Prostate gland (tissue), 2 donors: Measurements from ENCODE around the gene NLRC3. TPM values are rescaled to one million over a fixed set of nuclear protein-coding genes. Genes with fewer than 3 reads are reported as not detected.

Source experiments
- DNase-seq: peaks from one replicate; pipeline ENCODE4 v3.0.0-alpha.2; 2019; ENCODE audit warnings: low spot score
- H3K27ac ChIP-seq, 2 donors: fragments of 200-600 bp; sonication (generic); 2 replicates each; pipeline ENCODE4 v1.5.1; 2017 to 2019
- H3K27me3 ChIP-seq: fragments of 200-600 bp; sonication (generic); replicated peaks from 2 replicates; pipeline ENCODE4 v1.5.1; 2019; ENCODE audit not compliant: insufficient read depth
- H3K36me3 ChIP-seq, 2 donors: fragments of 200-600 bp; sonication (generic); 1 replicate in 1 of 2; 2 replicates in 1 of 2; pipeline versions ENCODE4 v1.5.1 to v1.8.1; 2017 to 2019
- H3K4me1 ChIP-seq: fragments of 200-600 bp; sonication (generic); replicated peaks from 2 replicates; pipeline ENCODE4 v1.5.1; 2019
- H3K4me3 ChIP-seq, 2 donors: fragments of 200-600 bp; sonication (generic); 2 replicates each; pipeline ENCODE4 v1.5.1; 2017 to 2019
- H3K9me3 ChIP-seq: fragments of 200-600 bp; sonication (generic); 2 replicates; pipeline ENCODE4 v1.5.1; 2017
- POLR2A ChIP-seq: fragments of 450-650 bp; IDR thresholded peaks from one replicate; pipeline ENCODE4 v1.6.1; 2016; ENCODE audit warnings: antibody characterized with exemption, mild to moderate bottlenecking
- POLR2AphosphoS5 ChIP-seq: sonication (generic); formaldehyde crosslinking; IDR thresholded peaks from one replicate; pipeline ENCODE4 v1.6.1; 2017; ENCODE audit warnings: antibody characterized with exemption
- WGBS: methylation state at CpG from one replicate; pipeline ENCODE4 v1.1.5; 2018; 5-methylcytosine and 5-hydroxymethylcytosine counted together
- intact Hi-C: fragments of 100-400 bp; cut with DNase I; formaldehyde crosslinking; loops from one replicate; pipeline ENCODE4 v1.14.2; 2022
- total RNA-seq, 2 donors: library from RNA; depleted of rRNA; stranded (reverse); fragments of >200 nt; gene quantifications; one replicate each; pipeline ENCODE4 v1.1.0, GENCODE V29; 2016
- TF ChIP-seq, protein P1 (sequence below), 4 experiments: fragments of 200-600 bp in 2 of 4; fragments of 450-650 bp in 2 of 4; sonication (generic) in 2 of 4; IDR thresholded peaks; 1 replicate in 3 of 4; 2 replicates in 1 of 4; pipeline ENCODE4 v1.5.1; 2016 to 2019; ENCODE audit warnings: antibody characterized with exemption in 4 of 4, mild to moderate bottlenecking in 2 of 4, moderate library complexity in 2 of 4

NLRC3 gene
- total RNA-seq, 2 donors from 2014 or later: 0.85 to 0.87 TPM

DNA sequence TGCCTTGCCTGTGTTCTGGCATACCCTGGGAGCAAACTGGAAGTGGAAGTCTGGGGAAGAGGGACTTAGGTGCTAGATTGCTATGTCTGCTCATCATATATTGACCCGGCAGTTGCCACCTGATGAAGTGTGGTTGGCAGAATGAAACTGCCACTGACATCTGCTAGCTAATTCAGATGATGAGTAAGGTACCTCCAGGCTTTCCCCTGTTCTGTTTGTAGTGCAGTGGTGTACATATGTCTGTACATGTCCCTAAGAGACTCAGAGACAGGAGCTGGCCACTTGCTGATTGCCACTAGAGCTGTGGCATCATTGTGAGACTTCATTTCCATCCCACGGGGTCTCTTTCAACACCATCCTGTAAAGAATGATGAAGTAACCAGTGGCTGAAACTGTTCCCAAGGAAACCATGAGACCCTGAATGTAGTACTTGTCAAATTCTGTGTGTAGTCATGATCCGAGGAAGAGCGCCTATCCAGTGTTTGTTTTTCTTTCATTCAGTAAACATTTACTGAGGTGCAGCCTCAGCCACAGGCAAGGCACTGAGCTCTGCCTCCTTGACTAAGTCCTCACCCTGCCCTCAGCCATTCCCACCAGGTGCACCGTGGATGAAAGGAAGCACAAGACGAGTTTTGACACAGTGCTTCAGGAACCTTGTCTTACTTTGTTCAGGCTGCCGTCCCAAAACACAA lies 63.2 kb downstream of the NLRC3 start:
- 72% methylated on average over 7 of the region's 7 CpGs for WGBS
- Histone ChIP-seq H3K4me3 (no peak overlapping the region), H3K36me3 (peaks cover 0 to 8% of the 10 kb centered on the region in 2 donors), H3K9me3 (no peaks in the 10 kb centered on the region), H3K27me3 (no peaks in the 10 kb centered on the region), H3K27ac (no peak overlapping the region), H3K4me1 (no peaks in the 10 kb centered on the region)
- TF ChIP-seq, protein P1, sequence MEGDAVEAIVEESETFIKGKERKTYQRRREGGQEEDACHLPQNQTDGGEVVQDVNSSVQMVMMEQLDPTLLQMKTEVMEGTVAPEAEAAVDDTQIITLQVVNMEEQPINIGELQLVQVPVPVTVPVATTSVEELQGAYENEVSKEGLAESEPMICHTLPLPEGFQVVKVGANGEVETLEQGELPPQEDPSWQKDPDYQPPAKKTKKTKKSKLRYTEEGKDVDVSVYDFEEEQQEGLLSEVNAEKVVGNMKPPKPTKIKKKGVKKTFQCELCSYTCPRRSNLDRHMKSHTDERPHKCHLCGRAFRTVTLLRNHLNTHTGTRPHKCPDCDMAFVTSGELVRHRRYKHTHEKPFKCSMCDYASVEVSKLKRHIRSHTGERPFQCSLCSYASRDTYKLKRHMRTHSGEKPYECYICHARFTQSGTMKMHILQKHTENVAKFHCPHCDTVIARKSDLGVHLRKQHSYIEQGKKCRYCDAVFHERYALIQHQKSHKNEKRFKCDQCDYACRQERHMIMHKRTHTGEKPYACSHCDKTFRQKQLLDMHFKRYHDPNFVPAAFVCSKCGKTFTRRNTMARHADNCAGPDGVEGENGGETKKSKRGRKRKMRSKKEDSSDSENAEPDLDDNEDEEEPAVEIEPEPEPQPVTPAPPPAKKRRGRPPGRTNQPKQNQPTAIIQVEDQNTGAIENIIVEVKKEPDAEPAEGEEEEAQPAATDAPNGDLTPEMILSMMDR (IDR thresholded peaks at IDR 0.05): no peak
- TF ChIP-seq POLR2A (no peak), POLR2AphosphoS5 (no peak)
- intact Hi-C loops: no loop called here
- DNase-seq: no peak

GRCh38 chr16:3511286-3512180 lies 65.7 kb downstream of the NLRC3 start:
- Histone ChIP-seq H3K27me3 (no peaks in the 10 kb centered on the region), H3K9me3 (no peaks in the 10 kb centered on the region), H3K4me3 (no peak overlapping the region), H3K36me3 (peaks cover 6 to 15% of the 10 kb centered on the region in 2 donors), H3K27ac (no peak overlapping the region), H3K4me1 (no peaks in the 10 kb centered on the region)
- WGBS: 94% methylated on average over 23 of the region's 23 CpGs
- intact Hi-C loops: no loop called here
- TF ChIP-seq POLR2AphosphoS5 (no peak), POLR2A (no peak)
- TF ChIP-seq, protein P1 (IDR thresholded peaks at IDR 0.05): no peak
- DNase-seq: no peak

- no peak for TF ChIP-seq POLR2AphosphoS5
- TF ChIP-seq, protein P1 (IDR thresholded peaks at IDR 0.05): no peak
- TF ChIP-seq POLR2A: no peak
- DNase-seq: no peak
- H3K27me3 ChIP-seq: no peaks in the 10 kb centered on the region
- H3K4me1 ChIP-seq: no peaks in the 10 kb centered on the region
- H3K36me3 ChIP-seq: peaks cover 6 to 21% of the 10 kb centered on the region in 2 donors
- intact Hi-C loops: no loop called here
- WGBS: 95% methylated on average over 10 of the region's 10 CpGs
- H3K9me3 ChIP-seq: no peaks in the 10 kb centered on the region
- no peak overlapping the region for H3K4me3 ChIP-seq
- no peak overlapping the region for H3K27ac ChIP-seq
Observed at GRCh38 chr16:3510416-3510815, 66.8 kb downstream of the NLRC3 start.

DNA sequence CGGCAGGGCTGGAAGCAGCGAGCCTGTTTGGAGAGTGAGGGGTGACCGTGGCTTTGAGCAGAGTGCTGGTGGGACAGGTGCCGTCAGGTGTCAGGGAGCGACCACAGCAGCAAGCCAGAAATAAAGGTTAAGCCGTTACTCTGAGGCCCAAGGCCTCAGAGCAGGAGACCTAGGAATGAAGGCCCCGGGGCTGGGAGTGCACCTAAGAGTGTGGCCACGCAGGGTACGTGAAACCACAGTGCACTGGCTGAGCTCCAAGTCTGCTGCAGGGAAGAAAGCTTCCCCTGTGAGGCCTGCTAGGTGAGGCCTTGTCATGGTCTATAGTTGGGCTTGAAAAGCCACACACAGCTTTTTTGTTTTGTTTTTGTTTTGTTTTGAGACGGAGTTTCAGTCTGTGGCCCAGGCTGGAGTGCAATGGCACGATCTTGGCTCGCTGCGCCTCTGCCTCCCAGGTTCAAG lies 67.7 kb downstream of the NLRC3 start:
- intact Hi-C loops: loop anchor here (10.0 kb wide), 1 partner anchor 225 kb away; the partner anchor contains the start of gene ZNF263
- 80% methylated on average over 13 of the region's 13 CpGs for WGBS
- no peak overlapping the region for H3K4me3 ChIP-seq
- no peaks in the 10 kb centered on the region for H3K27me3 ChIP-seq
- no peaks in the 10 kb centered on the region for H3K9me3 ChIP-seq
- DNase-seq: no peak
- no peaks in the 10 kb centered on the region for H3K4me1 ChIP-seq
- H3K27ac ChIP-seq: no peak overlapping the region
- H3K36me3 ChIP-seq: peaks cover 6 to 21% of the 10 kb centered on the region in 2 donors
- TF ChIP-seq, protein P1 (IDR thresholded peaks at IDR 0.05): no peak
- no peak for TF ChIP-seq POLR2AphosphoS5
- TF ChIP-seq POLR2A: no peak
